ENCODE results near the gene HLA-DQA1.
"Not testable (repeated sequence)": the region's sequence is repeated elsewhere in the genome, so short reads cannot be mapped to it uniquely, and the experiment has no call there.

The HLA-DQA1 gene

DNA sequence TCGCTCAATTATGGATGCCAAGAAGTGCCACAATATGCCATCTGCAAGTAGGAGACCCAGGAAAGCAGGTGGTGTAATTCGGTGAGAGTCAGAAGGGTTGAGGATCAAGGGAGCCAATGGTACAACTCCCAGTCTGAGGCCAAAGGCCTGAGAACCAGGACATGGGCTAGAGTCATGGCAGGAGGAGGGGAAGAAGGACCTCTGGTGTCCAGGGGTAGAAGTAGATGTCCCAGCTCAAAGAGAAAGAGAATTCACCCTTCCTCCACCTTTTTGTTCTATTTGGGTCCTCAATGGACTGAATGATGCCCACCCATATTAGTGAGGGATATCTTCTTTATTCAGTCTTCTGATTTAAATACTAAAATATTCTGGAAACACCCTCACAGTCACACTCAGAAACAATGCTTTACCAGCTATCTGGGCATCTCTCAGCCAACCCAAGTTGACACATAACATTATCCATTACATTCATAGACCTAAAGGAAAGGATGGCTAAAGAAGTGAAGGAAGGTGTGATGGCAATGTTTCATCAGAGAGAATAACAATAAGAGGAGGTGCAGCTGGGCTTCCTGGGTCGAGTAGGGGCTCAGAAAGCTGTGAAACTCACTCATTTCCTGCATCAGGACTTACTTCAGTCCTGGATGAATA, 21.2 kb upstream of the HLA-DQA1 start:
- DNase-seq: no peak
- intact Hi-C loops (cut with DNase I): no loop called here

GRCh38 chr6:32617751-32618150, 19.5 kb upstream of the HLA-DQA1 start:
- intact Hi-C loops (cut with DNase I): no loop called here
- DNase-seq: no peak

DNA sequence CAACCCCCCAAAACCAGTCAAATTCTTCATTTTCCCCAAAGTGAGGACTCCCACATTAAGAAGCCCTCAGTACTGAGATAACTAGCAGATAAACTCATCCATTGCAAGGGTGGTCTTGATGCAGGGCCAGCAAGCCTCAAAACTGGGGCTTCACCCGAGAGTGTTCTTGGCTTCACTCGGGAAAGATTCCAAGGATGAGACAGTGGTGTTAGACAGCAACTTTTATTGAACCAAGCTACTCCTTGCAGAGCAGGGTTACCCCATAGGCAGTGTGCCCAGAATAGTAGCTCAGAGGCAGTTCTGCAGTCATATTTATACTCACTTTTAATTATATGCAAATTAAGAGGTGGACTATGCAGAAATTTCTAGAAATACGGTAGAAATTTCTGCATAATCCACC, 15.8 kb upstream of the HLA-DQA1 start:
- intact Hi-C loops (cut with DNase I): no loop called here
- no peak for DNase-seq

GRCh38 chr6:32622545-32623401, 14.4 kb upstream of the HLA-DQA1 start:
- intact Hi-C loops (cut with DNase I): no loop called here
- DNase-seq: peak in 8 of 42 donors; percentile 12 to 66 (median 35)

DNA sequence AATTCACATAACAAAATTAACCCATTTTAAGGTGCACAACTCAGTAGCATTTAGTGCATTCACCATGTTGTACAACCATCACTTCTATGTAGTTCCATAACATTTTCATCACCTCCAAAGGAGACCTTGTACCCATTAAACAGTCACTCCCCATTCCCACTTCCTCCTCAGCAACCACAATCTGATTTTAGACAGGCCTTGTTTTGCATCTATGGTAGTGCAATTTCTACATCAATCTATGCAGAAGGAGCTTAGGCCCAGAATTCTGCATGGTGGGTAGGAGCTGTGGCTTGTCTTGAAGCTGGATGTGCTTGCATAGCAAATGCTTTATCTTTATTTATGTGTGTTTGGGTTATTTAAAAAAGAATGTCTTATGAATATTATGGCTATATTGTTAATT, 13.5 kb upstream of the HLA-DQA1 start:
- intact Hi-C loops (cut with DNase I): no loop called here

DNA sequence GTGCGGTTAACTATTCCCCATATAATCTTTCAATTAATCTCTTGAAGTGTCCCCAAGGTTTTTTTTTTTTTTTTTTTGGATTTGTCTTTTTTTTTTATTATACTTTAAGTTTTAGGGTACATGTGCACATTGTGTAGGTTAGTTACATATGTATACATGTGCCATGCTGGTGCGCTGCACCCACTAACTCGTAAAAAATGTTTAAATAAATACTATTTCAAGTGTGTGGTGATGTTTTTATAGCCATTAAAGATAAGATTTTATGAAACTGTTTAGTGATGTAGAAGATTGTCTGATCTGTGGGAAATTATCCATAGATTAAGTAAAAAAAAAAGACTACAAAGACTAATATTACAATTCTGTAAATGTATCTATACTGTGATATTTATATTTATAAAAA, 12.6 kb upstream of the HLA-DQA1 start:
- intact Hi-C loops (cut with DNase I): no loop called here

More for the DNA sequence above, 13.5 kb upstream of the HLA-DQA1 start:
- DNase-seq: no peak

DNA sequence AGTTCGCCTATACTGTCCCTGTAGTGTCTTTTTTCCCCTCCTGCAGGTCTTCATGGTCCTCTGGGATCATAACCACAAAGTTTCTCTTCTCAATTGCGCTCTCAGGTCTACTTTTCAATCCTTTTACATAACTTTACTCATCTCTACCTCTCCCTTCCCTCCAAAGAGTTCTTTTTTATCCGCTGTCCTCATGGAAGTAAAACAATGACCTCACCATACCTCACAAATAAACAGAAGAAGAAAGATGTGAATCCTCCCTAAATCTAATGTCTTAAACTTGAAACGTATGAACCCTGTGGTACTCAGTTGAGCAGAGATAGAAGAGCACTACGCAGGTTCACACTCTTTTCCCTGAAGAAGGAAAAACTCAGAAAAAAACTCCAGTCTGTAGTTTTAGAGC, 12.1 kb upstream of the HLA-DQA1 start:
- no peak for DNase-seq
- intact Hi-C loops (cut with DNase I): no loop called here

More for the DNA sequence above, 12.6 kb upstream of the HLA-DQA1 start:
- no peak for DNase-seq

DNA sequence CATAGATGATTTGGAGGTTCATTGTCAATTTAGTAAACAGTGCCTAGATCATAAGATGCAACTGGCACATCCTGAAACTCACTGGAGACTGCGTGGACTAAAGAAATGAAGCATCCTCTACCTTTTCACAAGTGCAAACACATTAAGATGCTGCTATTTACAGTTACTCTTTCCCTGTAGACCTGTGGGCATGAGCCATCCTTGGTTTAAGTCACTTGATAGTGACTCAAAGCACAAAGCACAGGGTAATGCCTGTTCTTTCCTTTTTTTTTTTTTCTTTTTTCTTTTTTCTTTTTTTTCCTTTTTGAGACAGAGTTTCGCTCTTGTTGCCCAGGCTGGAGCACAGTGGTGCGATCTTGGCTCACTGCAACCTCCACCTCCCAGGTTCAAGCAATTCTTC, 10.0 kb upstream of the HLA-DQA1 start:
- intact Hi-C loops (cut with DNase I): no loop called here
- no peak for DNase-seq

GRCh38 chr6:32627831-32628230, 9.4 kb upstream of the HLA-DQA1 start:
- DNase-seq: peak in 11 of 42 donors; percentile 6 to 49 (median 23)
- intact Hi-C loops (cut with DNase I): no loop called here

GRCh38 chr6:32629793-32630192, 7.4 kb upstream of the HLA-DQA1 start:
- intact Hi-C loops (cut with DNase I); DNase-seq: not testable (repeated sequence)

DNA sequence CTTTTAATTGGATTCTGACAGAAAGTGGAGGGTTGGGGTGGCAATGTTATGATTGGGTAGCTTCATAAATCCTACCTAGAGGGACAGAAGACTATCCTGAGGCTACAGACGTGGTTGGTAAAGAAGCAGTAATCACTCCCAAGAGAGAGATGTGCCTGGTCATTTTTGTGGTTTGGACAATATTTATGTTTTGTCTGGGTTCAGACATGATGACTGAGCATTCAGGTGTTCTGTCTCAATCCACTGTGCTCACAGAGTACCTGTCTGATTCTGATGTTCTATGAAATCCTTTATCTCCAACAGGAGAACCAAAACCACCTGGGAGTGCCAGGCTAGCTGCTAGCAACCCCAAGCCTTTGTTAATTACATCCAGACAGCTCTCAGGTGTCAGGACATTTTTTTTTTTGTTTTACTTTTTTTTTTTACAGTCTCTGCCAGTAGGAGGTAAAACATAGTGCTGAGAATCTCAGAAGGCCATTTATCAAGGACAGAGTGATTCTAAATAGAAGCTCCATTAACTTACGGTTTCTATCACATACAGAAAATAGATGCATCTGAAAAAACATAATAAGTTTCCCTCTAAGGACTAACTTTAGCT, 1.6 kb upstream of the HLA-DQA1 start:
- no peak for DNase-seq
- intact Hi-C loops (cut with DNase I): no loop called here

- no peak for DNase-seq
These were observed 677 bp downstream of the HLA-DQA1 start for GRCh38 chr6:32637883-32638282.

DNA sequence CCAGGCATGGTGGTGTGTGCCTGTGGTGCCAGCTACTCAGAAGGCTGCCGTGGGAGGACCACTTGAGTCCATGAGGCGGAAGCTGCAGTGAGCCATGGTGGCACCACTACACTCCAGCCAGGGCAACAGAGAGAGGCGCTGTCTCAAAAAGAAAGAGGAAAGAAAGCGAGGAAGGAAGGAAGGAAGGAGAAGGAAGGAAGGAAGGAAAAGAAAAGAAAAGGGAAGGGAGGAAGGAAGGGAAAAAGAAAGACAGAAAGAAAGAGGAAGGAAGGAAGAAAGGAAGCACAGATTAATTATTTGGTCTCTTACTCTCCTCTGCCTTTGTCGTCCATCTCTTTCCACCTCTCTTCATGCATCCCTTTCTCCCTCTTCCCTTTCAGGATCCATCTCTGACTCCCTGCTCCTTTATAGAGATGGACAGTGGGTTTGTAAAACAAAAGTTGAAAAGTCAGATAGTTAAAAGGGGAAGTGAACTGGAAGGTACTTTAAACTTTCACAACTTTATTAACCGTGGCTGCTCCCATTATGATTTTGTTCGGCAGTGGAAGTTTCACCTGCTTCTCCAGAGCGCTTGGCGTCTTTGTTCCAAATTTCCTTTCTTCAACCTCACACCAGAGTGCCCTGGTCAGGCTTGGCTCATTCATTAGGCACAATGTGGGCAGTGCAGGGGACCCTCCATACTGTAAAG, 1.5 kb downstream of the HLA-DQA1 start:
- intact Hi-C loops (cut with DNase I): no loop called here
- no peak for DNase-seq

More at GRCh38 chr6:32637883-32638282, 677 bp downstream of the HLA-DQA1 start:
- intact Hi-C loops (cut with DNase I): no loop called here

DNA sequence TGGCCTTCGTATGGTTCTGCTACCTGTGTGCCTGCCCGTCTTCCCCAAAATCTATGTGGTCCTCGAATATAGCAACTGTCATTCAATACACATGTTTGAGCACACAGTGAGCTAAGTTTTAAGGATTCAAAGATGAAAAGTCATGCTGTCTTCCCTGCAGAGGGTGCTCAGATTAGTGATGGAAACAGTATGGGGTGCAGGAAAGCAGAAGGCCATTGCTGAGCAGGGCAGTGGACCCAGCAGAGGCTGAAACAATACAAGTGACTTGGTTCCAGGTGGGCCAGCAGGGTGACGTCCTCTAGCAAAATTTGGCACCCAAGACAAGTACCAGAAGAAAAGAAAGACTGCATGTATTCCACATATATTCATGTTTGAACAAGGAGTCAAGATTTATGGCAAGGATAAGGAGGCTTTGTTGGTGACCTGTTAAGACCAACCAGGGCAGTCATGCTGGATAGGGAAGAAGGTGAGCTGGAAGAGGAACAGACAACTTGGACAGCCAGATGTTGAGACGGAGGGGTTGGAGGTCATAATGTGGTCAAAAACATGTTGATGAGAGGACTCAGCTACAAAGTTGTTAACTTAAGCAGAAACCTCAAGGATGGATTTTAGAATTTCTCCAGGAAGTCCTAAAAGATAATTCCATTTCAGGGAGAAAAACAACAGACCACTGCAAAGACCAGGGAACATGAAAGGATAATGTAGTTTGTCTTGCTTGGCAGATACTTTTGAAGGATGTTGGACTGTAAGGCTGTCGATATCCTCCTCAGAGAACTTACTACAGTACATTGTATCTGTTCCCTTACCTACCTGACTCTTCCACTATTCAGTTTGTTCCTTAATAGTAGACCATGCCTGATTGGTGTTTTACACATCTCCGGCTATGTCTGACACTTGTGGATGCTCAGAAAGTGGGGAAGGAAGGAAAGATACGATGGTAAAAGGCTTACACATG, 2.5 kb downstream of the HLA-DQA1 start:
- intact Hi-C loops (cut with DNase I): no loop called here

GRCh38 chr6:32641122-32641521, 3.9 kb downstream of the HLA-DQA1 start:
- no peak for DNase-seq

More for the DNA sequence above, 2.5 kb downstream of the HLA-DQA1 start:
- DNase-seq: no peak

GRCh38 chr6:32641785-32642719, 4.8 kb downstream of the HLA-DQA1 start:
- DNase-seq; intact Hi-C loops (cut with DNase I): not testable (repeated sequence)

More at GRCh38 chr6:32641122-32641521, 3.9 kb downstream of the HLA-DQA1 start:
- intact Hi-C loops (cut with DNase I): no loop called here

GRCh38 chr6:32642720-32643106, 5.5 kb downstream of the HLA-DQA1 start:
- DNase-seq: no peak
- intact Hi-C loops (cut with DNase I): no loop called here
